ENCODE data around the gene RHPN2.
"Not testable (repeated sequence)": the region's sequence is repeated elsewhere in the genome, so short reads cannot be mapped to it uniquely, and the experiment has no call there.

RHPN2 gene

GRCh38 chr19:32971715-32972540 lies 92.8 kb downstream of the RHPN2 start, which contains the start of the genes CEP89 and FAAP24:
Gene CEP89 (minus strand): TSS chr19:32971958. CDS start chr19:32971874, 84 bp downstream.
Gene FAAP24 (plus strand): TSS chr19:32972242. CDS start chr19:32973197, 955 bp downstream.
- peak; percentile 95 for DNase-seq (ENCODE audit: low read depth)

DNA sequence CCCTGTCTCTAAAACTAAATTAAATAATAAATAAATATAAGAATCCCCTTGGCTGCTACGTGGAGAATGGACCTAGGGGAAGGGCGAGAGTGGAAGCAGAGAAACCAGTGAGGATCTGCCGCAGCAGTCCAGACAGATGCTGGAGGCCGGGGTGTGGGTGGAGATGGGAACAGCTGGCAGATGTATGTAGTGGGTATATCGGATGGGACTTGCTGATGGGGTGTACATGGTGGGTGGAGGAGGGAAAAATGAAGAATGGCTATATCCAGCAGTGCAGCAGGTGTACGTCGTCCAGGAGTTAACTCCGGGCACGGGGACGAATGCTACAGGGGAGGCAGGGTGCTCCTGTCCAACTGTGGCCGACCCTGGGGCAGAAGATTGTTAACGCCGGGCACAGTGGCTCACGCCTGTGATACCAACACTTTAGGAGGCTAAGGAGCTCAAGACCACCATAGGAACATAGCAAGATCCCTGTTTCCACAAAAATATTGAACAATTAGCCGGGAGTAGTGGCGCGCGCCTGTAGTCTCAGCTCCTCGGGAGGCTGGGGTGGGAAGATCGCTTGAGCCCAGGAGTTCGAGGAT lies 93.6 kb downstream of the RHPN2 start:
- no peak for DNase-seq (ENCODE audit: low read depth)

- DNase-seq (ENCODE audit: low read depth): no peak
These were observed 95.1 kb downstream of the RHPN2 start for GRCh38 chr19:32969549-32969948.

- DNase-seq (ENCODE audit: low read depth): no peak
These were observed 97.9 kb downstream of the RHPN2 start for GRCh38 chr19:32966750-32967149.

DNA sequence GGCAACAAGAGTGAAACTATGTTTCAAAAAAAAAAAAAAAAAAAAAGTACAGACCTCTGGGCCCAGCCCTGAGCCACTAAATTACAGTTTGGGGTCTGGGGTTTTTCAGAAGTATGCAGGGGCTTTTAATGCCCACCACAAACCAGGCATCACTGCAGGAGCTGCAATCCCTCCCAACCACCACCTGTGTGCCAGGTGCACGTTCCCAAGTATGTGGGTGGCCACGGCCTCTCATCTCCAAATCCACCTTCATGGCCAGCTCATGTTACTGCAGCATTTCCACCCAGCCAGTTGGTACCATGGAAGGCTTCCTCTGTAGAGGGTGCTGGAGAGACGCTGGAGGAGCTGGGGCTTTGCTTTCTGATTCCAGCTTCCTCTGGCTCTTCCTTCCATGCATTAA lies 119.4 kb downstream of the RHPN2 start:
- no peak for DNase-seq (ENCODE audit: low read depth)

GRCh38 chr19:32941273-32941672 lies 123.4 kb downstream of the RHPN2 start:
- not testable (repeated sequence) for DNase-seq (ENCODE audit: low read depth)

DNA sequence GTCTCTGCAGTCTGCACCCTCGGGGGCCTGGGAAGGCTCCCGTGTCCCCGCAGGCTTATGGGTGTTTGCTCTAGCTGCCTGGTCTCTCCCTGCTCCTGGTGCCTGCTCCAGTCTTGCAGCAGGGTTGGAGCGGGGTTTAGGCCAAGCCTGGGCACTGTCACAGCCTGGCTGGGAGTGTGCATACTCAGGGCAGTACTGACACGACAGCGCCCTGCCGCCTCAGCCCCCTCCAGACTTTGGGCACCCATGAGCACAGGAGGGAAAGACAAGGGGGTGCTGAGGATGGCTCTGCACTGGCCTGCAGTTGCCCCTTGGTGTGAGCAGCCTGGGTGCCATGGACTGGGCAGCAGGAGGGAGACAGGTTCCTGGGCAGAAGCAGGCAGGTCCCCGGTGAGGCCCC lies 128.6 kb downstream of the RHPN2 start:
- no peak for DNase-seq (ENCODE audit: low read depth)

DNA sequence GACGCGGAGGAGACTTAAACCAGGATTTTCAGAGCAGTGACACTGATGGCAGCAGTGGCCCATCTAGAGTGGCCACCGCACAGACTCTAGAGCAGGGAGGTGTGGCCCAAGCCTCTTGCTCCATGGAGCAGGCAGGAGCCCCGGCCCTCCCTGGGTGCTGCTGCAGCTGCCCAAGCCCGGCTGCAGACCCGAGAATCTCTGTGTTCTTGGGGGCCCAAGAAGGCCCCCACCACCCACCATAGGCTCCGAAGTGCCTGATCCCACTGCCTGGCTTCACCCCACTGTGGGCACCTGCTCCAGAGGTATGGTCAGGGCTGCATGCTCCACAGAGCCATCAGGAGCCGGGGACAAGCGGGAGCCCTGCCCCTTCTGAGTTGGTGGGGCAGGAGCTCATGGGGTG lies 129.1 kb downstream of the RHPN2 start:
- DNase-seq (ENCODE audit: low read depth): no peak

DNA sequence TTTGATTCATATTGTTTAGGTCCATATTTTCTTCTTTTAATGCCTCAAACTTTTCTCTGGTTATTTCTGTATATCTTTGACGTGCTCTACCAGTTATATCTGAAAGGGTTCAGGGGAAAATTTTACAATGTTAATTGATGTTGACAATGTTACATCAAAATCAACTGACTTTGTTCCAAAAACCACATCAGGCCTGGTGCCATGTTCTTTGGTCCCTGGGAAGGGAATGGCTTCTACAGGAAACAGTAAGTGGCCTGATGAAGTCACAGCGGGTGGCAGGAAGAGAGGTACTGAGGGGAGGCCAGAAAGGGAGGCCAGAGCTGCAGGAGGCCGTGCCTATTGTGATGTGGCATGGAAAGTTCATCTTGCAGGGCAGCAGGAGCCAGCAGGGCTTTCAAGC lies 131.1 kb downstream of the RHPN2 start:
- DNase-seq (ENCODE audit: low read depth): no peak

DNA sequence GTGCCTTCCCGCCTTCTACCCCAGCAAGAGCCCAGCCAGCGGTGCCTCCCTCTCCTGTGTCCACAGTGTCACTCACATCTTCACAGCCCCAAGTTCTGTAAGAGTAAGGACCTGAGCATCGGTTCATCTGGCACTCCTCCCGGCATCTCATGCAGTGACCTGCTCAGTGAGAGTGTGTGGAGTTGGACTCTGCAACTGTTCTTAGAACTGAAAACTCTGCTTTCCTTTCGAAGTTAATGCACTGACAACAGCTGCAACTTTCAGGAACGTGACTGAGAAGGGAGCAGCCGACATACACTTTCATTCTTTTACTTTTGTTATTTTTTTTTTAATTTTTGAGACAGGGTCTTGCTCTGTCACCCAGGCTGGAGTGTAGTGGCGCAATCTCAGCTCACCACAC lies 134.1 kb downstream of the RHPN2 start:
- DNase-seq (ENCODE audit: low read depth): no peak

- no peak for DNase-seq (ENCODE audit: low read depth)
These were observed 135.9 kb downstream of the RHPN2 start for GRCh38 chr19:32928806-32929205.
